Fibroblast of villous mesenchyme (primary cell): ENCODE results near the gene KMT5C. TPM values are rescaled to one million over a fixed set of nuclear protein-coding genes. Genes with fewer than 3 reads are reported as not detected.
"Not testable (repeated sequence)": the region's sequence is repeated elsewhere in the genome, so short reads cannot be mapped to it uniquely, and the experiment has no call there.

Experiments used
- DNase-seq: peaks from one replicate; pipeline ENCODE4 v3.0.0-alpha.2; 2010; ENCODE audit warnings: low read depth
- H3K4me3 ChIP-seq: 2 replicates; pipeline ENCODE4 v1.5.1; 2011; ENCODE audit warnings: low read depth, mild to moderate bottlenecking, low read length
- total RNA-seq: library from RNA; depleted of rRNA; stranded (reverse); fragments of >200 nt; gene quantifications from 2 replicates; pipeline ENCODE4 v1.2.3, GENCODE V29; 2012
- TF ChIP-seq, protein P1 (sequence below): IDR thresholded peaks from 2 replicates; pipeline ENCODE4 v1.5.1; 2012; ENCODE audit warnings: low read depth, mild to moderate bottlenecking, low read length; ENCODE audit not compliant: insufficient read depth

KMT5C gene
- total RNA-seq, 1 donor, result 6.9 TPM

DNA sequence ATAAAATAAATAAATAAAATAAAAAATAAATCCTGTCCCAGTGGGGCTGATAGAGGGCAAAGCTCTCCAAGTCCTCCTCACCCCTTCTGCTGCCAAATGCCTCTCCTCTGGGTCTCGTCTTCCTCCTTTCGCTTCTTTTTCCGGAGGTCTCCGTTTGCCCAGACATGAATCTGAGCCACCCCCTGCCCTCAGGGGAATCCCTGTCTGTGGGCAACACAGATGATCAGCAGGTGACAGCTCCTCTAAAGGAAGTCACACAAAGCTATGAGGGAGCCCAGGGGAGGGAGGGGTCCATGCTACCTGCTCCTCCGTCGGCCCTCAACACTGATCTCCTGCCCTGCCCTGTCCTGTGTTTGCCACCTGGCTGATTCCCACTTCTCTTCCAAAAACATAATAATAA, 15.0 kb upstream of the KMT5C start:
- no peak overlapping the region for H3K4me3 ChIP-seq
- TF ChIP-seq, protein P1, sequence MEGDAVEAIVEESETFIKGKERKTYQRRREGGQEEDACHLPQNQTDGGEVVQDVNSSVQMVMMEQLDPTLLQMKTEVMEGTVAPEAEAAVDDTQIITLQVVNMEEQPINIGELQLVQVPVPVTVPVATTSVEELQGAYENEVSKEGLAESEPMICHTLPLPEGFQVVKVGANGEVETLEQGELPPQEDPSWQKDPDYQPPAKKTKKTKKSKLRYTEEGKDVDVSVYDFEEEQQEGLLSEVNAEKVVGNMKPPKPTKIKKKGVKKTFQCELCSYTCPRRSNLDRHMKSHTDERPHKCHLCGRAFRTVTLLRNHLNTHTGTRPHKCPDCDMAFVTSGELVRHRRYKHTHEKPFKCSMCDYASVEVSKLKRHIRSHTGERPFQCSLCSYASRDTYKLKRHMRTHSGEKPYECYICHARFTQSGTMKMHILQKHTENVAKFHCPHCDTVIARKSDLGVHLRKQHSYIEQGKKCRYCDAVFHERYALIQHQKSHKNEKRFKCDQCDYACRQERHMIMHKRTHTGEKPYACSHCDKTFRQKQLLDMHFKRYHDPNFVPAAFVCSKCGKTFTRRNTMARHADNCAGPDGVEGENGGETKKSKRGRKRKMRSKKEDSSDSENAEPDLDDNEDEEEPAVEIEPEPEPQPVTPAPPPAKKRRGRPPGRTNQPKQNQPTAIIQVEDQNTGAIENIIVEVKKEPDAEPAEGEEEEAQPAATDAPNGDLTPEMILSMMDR, result no peak
- DNase-seq, result no peak

GRCh38 chr19:55325172-55325571, 14.5 kb upstream of the KMT5C start, which contains the start of gene TMEM150B:
TMEM150B (minus strand) TSS chr19:55325341; CDS start chr19:55321036, 4,305 bp downstream.
- no peak within 1 kb of the TSS for H3K4me3 ChIP-seq
- TF ChIP-seq, protein P1, result no peak
- no peak for DNase-seq

DNA sequence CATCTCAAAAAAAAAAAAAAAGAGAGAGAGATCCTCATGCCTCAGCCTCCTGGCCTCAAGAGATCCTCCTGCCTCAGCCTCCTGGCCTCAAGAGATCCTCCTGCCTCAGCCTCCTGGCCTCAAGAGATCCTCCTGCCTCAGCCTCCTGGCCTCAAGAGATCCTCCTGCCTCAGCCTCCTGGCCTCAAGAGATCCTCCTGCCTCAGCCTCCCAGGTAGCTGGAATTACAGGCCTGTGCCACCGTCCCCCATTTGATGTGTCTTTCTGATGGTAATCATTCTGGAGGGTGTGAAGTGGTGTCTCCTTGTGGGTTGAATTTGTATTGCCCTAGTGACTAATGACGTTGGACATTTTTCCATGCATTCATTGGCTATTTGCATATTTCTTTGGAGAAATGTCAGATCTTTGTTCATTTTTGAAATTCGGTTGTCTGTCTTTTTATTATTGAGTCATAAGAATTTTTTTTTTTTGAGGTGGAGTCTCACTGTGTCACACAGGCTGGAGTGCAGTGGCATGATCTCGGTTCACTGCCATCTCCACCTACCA, 10.8 kb upstream of the KMT5C start:
- H3K4me3 ChIP-seq, DNase-seq: not testable (repeated sequence)

DNA sequence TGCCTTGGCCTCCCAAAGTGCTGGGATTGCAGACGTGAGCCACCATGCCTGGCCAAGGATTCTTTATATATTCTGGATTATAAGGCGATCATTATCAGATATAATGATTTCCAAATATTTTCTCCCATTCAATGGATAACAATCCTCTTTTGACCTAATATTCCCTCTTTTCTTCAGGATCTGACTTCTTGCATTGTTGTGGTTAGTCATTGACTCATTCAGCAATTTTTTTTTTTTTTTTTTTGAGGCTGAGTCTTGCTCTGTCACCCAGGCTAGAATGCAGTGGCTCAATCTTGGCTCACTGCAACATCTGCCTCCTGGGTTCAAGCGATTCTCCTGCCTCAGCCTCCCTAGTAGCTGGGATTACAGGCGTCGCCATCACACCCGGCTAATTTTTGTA, 9.9 kb upstream of the KMT5C start:
- not testable (repeated sequence) for DNase-seq, H3K4me3 ChIP-seq

DNA sequence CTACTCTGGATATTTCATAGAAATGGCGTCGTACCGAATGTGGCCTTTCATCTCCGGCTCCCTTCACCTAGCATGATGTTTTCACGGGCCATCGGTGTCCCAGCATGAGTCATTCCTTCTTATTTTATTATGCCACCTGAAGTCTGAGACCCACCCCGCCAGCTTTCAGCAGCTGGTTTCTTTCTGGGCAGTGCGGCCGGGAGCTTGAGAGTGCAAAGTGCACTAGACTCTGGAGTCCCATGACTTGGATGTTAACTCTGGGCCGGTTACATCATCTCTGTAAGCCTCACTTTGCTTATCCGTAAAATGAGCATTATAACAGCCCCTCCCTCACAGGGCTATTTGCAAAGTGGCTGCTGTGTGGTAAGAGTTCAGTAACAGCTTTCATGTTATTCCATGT, 5.8 kb upstream of the KMT5C start:
- peak; percentile 32 for DNase-seq
- H3K4me3 ChIP-seq, result no peak overlapping the region
- TF ChIP-seq, protein P1, result no peak

- no peak overlapping the region for H3K4me3 ChIP-seq
- DNase-seq, result no peak
- TF ChIP-seq, protein P1, result no peak
Observed at GRCh38 chr19:55336101-55336500, 3.6 kb upstream of the KMT5C start.

DNA sequence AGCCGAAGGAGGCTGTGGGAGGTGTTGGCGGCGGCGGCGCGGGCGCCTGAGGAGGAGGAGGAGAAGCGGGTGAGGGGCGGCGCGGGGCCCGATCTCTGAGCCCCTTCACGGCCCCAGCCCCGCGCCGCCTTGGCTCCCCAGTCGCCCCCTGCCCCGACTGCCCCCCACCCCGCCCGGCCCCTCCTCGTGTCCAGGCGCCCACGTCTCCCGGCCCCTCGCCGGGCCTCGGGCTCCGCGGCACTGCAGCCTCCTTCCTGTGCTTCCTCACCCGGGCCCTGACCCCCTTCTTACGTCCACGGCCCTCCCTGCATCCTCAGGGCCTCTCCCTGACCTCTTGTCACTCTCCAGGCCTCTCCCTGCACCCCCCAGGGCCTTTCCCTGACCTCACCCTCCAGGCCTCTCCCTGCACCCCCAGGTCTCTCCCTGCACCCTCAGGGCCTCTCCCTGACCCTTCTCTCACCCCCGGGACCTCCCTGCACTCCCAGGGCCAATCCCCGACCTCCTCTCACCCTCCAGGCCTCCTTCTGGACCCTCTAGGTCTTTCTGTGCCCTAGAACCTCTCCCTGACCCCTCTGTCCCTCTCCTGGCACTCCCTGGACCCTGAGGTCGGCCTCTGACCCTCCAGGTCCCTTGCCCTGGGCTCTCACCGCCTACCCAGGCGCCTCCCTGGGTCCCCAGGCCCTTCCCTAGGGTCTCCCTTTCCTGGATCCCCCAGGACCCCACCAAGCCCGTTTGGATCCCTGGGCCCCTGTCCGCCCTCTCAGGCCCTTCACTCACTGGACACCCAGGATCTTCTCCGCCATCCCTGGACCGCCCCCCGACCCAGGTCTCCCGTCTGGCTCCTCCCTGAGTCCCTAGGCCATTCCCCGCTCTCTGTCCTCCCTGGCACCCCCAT, 460 bp downstream of the KMT5C start:
- peak overlapping the region; percentile 77 for H3K4me3 ChIP-seq
- TF ChIP-seq, protein P1, result no peak
- DNase-seq, result no peak

DNA sequence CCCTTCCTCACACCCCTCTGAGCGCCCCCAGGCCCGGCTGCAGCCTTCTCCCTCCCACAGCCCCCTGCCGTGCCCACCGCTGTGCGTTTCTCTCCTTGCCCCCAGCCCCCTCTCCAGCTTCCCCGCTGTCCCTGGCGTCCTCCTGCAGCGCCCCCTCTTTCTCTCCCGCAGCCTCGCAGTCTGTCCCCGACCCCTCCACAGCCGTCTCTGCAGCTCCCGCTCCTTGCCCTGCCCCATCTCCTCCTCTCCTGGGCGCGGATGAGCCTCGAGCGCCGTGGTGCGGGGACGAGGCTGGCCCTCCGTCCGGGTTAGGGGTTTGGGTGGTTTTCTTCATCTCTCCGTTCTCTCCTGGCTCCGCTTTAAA, 1.1 kb downstream of the KMT5C start:
- H3K4me3 ChIP-seq, result peak overlapping the region; percentile 77
- no peak for DNase-seq
- TF ChIP-seq, protein P1, result peak; percentile 22
